UCSD-AML1 (cell line): ENCODE measurements around the gene TSPAN9.

ENCODE experiments used
- DNase-seq: peaks from one replicate; lab custom pipeline; 2025; ENCODE audit not compliant: unreplicated experiment; lab: John Stamatoyannopoulos, UW

Gene TSPAN9

DNA sequence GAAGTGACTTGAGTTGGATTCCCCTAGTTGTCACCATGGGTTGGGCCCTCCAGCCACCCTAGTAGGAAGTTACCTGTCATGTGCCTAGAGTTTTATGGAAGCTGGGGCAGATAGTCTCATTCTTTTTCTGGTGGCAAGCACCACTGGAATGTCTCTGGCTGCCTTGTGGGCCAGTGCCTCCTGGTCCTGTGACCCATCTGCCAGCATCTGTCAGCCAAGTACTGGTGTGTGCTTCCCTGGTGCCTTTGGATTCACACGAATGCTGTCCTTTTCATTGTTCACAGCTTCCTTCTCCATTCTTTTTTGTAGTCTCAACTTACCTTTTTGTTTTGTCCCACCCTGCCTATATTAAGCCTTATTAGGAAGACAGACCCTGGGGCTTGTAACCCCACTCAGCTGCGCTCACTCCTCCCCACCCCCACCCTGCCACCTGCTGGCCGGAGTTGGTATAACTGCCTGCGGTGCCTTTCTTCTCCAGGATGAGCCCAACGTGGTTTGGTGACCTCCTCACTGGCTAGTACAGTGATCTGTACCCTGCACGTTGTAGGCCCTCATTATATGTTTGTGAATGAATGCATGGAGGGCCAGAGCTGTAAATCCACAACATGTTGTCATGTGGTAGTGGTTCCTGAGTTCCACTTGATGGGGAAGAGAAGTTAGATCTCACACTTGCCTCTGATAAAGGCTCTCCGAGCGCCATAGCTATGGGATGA lies 125.7 kb downstream of the TSPAN9 start:
- peak; percentile 68 for DNase-seq

DNA sequence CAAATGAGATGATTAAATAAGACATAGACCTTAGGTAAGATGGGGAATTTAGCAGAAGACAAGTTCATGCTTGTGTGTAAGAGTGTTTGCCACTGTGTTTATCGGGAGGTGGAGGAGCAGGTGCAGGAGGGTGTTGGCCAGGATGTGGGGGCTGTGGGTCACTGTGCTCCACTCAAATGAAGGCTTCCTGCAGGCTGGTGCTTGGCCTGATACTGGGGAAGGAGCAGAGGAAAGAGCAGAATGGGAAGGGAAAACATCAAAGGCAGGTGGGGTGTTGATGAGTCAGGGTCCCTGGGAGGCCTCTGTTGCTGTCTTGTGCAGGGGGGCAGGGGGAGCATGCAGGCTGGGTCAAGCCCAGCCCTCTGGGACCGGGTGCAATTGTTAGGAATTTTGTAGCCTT lies 126.5 kb downstream of the TSPAN9 start:
- no peak for DNase-seq

DNA sequence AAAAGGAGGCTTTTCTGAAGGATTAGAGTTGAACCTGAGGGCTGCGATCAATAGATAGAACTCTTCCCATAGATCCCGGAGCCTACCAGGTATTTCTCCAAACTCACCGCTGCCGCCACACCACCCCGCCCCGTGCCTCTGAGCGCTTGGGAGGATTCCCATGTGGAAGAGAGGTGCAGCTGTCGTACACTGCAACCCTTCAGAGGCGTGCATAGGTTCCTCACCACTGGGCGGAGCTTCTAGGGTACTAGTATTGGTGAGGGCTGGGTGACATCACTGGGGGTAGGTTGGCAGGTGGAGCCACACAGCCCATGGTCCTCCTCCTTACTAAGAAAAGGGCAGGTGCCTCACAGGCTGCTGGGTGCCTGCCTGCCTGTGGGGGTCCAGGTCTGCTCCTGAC lies 127.0 kb downstream of the TSPAN9 start:
- DNase-seq, result no peak

DNA sequence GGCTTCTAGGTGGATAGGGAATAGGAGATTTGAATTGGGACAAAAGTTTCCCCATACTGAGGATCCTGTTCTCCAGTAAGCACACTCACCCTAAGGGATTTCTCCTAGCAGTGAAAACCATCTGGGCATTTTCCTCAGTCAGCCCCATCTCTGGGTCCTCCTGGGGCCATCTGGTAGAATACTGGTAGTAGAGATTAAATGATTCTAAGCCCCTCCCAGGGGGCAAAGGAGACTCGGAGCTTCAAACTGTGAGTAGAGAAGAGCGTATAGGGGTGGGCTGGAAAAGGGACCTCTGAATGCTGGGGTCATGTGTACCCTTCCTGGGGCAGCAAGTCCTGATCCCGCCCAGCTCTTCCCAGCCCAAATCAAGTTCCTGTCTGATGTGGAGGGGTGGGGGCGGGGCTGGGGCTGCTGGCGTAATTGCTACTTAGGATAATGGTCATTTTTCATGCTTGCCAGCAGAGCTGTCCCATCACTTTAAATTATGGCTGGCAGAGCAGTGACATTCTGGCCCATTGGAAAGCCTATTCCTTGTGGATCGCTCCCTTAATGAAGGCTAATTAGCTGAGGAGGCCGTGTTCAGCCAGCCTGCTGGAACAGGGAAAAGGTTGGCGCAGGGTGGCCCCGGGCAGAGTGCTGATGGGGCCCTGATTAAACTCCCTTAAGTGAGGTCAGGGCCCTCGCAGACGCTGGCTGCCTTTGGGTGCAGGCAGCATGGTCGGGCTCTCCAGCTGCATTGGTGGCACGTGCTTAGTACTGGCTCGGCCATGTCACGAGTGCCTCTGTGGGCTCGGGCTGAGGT lies 127.8 kb downstream of the TSPAN9 start:
- no peak for DNase-seq

DNA sequence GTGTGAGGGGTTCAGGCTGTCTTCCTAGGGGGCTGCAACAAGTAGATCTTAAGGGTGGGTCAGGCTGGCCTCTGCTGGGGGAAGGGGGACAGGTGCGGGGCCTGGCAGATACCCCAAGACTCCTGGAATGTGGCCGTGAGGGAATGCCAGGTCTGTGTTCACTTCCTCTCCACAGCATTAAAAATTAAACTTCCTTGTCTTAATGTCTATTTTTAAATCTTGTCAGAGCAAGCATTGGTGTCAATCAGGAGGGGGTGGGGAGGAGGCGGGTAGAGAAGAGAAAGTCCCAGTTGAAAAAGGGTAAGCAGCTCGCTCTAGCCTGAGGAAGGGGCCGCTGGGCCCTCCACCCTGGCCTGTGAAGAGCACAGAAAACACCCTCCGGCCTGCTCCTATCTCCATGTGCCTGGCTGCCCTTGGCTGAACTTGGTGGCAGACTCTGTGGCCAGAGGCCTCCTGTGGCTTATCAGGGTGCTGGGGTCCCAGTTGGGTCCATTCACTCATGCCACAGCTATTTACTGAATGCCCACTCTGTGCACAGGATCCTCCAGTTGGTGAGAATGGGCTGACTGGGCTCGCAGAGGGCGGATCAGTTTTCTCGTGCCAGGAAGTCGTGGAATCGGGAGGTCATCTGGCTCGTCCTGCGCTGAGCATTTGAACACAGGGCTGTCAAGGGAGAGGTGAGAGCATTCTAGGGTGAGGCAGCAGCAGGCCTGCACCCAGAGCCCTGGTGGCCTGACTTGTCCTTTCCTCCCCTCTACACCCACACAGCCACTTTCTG lies 128.8 kb downstream of the TSPAN9 start:
- no peak for DNase-seq

DNA sequence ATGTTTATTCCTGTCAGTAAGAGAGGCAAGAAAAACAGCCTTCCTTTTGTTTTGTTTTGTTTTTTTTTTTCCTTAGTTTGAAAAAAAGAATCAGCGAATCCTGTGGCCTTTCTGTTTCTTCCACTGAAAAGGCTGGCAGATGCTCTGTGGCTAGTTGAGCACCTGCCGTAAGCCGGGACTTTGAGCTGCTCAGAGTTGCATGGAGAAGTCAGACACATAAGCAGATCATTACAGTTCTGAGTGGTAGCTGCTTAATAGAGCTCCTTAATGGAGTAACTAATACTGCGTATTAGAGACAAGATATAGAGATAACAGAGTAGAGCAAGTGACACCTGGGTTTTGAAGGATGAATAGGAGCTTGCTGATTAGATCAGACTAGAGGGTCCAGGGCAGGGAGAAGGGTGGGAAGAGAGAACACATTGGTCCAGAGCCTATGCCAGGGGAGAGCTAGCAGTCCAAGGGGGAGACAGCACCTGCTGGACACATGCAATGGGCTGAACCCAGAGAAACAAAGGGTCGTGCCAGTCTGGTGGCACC lies 129.4 kb downstream of the TSPAN9 start:
- no peak for DNase-seq

DNA sequence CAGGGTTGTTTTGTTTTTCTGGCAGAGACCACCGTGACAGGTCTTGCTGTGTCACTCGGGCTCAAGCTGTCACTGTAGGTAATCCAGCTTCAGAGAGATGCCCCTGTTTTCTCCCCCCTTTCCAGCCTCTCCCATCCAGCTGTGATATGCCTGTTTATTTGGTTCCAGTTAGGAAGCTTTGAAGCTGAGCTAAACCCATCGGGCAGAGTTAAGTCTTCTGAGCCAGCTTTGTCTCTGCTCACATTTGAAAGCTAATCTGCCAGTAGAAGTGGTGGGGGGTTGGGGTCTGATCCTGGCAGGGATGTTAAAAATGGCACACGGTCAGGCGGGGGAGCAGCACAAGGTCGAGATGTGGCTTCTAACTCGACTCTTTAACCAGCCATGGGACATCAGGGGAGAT lies 130.0 kb downstream of the TSPAN9 start:
- no peak for DNase-seq

DNA sequence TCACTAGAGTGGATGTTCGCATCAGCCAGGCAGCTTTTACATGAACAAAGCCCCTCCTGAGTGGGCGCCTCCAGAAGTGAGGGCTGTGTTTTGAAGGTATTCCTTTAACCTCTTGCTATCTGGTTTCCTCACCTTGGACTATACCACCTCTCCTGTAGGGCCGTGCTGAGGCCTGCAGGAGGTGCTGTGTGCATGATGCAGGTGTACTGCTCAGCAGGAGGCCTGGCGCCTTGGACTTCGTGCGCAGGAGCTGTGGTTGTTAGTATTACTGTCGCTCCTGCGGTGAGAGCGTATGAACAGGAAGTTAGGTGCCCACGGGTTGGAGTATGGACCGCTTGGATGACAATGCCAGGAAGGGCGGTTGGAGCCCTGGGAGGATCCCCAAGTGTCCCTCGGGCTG lies 130.7 kb downstream of the TSPAN9 start:
- peak; percentile 59 for DNase-seq

DNA sequence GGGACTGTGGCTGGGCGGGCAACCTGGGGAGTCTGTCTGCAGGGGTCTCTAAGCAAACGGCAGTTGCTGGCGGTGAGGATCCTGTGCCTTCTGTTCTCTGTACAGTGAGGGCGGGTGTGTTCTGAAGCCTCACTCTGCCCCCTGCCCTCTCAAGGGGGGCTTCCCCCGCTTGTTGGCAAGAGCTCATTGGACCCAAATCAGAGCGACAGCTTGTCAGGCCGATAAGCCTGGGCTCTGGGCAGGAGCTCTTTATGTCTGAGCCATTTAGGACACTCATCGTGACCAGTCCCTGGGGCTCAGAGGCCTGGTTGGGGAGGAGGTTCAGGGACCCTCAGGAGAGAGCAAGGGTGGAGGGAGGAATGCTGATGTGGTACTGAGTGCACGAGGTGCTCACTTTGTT lies 136.0 kb downstream of the TSPAN9 start:
- no peak for DNase-seq

DNA sequence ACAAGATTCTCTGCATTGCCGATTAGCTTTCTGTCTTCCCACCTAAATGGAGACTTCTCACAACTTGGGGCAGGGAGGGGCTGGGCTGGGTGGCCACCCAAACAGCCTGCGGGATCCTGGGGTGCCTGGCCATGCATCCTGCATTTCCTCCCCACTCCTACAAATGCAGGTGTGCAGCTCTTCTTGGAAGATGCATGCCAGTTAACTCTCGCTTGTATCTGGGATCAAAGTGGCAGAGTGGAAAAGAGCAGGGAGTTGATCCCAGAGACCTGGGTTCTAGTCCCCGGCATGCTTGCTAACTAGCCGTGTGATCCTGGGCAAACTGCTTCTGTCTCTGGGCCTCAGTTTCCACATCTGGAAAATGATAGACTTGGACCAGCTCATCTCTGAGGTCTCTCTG lies 136.6 kb downstream of the TSPAN9 start:
- no peak for DNase-seq

DNA sequence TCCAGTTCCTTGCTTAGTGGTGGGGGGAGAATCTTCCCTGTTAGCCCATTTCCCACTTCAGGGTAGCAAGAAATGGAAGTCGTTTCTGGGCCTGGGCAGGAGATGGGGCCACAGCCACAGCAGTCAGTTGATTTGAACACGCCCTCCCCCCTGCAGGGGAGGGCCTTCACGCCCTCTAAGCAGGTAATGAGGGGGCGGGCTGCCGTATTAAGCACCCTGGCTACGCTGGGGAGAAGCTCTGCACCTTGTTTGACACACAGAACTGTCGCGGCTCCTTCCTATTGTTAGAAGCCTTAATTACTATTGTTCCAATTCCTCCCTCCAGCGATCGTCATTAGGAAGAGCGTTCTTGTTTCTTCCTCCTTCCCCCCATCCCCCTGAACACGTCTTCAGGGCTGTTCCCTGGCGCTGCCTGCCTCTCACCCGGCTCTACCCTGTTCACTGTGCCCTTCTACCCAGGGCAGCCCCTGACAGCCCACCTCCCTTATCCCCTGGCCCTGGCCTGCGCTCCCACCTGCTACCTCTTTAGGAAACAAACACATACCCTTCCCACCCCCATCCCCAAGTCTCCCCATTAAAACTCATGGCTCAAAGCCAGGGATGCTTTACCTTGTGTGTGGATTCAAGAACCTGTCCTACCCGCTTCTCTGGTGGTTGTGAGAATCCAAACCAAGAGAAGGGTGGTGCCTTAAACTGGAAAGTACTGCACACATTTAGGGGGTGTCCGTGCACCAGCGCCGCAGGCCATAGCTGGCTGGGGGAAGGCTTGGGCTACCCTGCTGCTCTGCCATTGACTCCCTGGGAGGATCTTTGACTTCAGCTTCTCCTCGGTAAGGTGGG lies 137.6 kb downstream of the TSPAN9 start:
- DNase-seq, result no peak

DNA sequence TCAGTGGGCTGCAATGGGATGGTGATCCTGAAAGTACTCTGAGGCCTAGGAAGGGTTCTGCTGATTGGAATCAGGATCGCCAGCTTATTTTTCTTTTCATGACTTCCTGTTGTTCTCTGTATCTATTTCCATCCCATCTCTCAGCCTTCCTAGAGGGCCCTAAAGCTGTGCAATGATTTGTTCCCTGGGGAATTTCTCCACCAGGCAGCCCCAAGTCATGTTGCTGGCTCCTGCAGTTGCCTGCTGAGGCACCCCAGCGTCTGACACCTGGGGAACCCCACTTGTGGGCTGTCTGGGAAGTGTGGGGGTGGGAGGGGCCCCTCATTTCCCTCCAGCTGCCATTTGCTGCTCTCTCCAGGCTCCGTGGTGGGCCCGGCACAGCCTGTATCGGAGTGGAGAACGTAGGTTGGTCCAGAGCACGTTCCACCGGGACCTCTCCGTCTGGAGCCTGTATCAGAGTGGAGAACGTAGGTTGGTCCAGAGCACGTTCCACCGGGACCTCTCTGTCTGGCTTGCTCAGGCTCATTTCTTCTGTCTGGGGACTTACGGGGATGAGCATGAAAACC lies 138.3 kb downstream of the TSPAN9 start:
- DNase-seq, result no peak

DNA sequence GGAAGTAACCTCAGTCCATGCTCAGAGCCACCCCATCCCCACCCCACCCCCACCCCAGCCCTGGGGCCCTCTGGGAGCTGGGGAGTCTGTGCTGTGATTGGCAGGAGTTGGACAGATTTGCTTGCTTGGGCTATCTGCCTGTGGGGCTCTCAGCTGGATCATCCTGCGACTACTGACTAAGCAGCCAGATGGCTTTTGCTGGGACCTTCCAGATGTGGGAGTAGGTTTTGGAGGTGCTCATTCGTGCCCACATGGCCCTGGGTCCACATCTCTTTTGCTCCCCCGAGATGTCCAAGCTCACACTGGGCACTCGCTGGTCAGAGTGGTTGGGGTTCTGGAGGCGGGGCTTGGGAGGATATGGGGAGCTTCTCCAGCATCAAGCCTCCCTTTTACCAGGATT lies 138.9 kb downstream of the TSPAN9 start:
- DNase-seq, result no peak

DNA sequence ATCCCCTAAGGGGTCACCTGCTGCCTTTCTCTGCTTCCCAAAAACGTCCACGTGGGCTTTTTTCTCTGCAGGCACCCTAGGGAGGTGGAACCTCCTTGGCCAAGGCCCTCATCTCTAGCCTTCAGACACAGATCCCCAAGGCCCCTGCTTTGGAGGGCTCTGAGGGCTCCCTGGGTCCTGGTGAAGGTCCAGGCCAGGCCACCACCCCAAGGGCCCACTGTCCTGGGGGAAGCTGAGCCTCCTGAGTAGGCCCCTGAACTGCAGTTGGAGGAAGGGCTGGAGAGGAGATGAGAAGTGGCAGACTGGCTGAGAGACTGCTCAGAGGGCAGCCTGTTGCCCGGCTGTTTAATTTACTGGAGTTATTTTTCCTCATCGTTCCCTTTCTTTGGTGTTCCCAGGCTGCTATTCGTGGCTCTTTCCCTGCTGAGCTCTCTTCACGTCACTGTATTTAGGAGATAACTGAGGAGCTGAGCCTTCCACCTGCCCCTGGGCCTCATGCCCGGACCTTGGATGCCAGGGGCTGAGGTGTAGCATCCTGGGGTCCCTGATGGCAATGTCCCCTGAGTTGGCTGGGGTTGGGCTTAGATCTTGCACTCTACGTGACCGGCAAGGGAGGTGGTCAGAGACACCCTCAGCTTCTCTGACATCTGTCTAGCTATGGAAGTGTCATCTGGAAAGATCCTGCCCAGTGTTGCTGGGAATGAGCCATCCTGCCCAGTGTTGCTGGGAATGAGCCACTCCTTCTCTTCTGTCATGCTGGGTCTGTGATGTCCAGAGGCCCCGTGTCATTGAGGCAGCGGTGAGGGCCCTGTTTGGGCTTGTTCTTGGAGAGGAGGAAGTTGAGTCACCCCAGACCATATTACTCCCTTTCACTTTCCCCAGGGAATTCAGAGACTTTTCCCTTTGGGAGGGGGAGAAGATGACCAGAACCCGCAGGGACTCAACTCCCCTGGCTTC lies 139.8 kb downstream of the TSPAN9 start:
- DNase-seq, result no peak

DNA sequence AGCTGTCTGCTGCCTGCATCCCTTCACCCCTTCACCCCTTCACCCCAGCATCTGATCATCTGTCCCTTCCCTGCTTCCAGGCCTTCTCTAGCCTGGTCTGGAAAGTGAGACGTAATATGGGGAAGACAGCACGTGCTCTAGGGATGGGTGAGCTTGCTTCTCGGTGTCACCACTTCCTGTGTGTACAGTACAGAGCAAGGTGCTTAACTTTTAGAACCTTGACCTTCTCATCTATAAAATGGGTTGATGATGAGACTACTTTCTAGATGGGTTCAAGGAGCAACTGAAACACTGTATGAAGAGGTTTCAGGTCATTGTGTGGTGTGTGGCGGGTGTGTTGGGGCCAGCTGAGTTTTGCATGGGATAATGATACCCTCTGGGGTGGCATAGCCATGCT lies 140.5 kb downstream of the TSPAN9 start:
- no peak for DNase-seq

DNA sequence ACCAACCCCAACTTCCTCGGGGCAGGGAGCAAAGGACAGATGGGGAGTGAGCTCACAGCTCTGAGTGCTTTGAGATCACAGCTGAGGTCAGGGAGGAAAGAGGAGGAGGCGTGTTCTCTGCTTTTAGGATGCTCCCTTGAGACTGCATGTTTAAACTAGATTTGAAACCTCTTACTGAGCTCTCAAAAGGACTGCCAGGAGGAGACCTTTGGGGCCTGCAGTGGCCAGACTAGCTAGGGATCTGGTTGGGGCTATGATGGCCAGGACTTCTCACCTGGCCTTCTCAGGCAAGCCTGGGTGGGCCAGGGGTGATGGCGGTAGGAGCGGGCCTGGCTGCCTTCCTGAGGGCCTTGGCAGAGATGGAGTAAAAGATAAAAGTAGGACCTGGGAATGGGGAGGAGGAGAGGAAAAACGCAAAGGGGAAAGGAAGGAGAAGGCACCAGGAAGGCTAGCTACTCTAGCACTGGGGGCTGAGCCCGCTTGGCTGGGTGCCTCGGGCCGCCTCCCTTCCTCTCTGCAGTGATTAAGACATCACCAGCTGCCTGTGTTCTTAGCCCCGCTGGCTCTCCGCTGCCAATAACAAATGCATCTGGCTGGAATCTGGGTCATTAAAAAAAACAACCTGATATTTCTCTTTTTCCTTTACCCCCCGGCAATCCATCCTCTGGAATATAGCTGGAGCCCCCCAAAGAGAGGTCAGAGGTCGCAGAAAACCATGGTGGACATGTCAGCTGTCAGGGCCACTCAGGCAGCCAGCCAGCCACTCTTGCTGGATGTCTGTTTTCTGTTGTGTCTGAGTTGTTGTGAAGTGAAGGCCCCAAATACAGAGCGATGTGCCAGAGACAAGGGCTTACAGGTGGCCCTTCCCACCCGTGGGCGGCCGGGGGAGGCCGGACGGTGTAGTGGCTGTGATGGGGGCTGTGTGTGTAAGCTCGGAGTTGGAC lies 141.3 kb downstream of the TSPAN9 start:
- DNase-seq, result no peak

DNA sequence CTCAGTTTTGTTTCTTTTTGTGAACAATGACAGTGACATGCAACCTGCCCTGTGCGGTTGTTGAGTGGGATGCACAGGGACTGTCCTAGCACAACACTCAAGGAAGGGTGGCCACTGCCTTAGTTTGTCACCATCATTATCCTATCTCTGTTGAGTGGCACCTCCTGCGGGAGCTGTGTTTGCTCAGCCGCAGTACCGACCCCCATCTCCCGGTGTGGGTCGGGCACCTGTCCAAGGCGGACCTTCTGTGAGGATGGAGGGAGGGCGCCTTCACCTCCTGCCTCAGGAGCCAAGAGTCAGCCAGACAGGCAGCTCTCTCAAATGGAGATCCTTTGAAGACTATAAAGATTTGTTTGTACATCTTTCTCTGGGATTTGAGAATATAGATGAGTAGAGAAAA lies 142.1 kb downstream of the TSPAN9 start:
- DNase-seq, result no peak
